ENCODE measurements around the gene TCF15.
A peak's percentile ranks its signal among the peaks of the same experiment; 100 is the strongest.

The TCF15 gene

GRCh38 chr20:610130-611046, at the start of gene TCF15:
TCF15 (minus strand) TSS chr20:610309; CDS start chr20:610237, 72 bp downstream.
- no peak within 1 kb of the TSS for H3K4me3 ChIP-seq (ENCODE audit: low read depth, low read length)
- no peak for TF ChIP-seq CTCF (IDR thresholded peaks at IDR 0.05; ENCODE audit: borderline replicate concordance, insufficient read depth, low read depth, low read length)

- no peak for TF ChIP-seq CTCF (IDR thresholded peaks at IDR 0.05; ENCODE audit: borderline replicate concordance, insufficient read depth, low read depth, low read length)
- H3K4me3 ChIP-seq (ENCODE audit: low read depth, low read length), result no peak overlapping the region
Measured at GRCh38 chr20:658731-659291, 48.7 kb upstream of the TCF15 start.

- TF ChIP-seq CTCF (IDR thresholded peaks at IDR 0.05; ENCODE audit: borderline replicate concordance, insufficient read depth, low read depth, low read length), result no peak
- no peak overlapping the region for H3K4me3 ChIP-seq (ENCODE audit: low read depth, low read length)
Measured at GRCh38 chr20:658202-658601, 48.1 kb upstream of the TCF15 start.

- no peak for TF ChIP-seq CTCF (IDR thresholded peaks at IDR 0.05; ENCODE audit: borderline replicate concordance, insufficient read depth, low read depth, low read length)
- H3K4me3 ChIP-seq (ENCODE audit: low read depth, low read length), result no peak overlapping the region
Measured at GRCh38 chr20:655726-656624, 45.9 kb upstream of the TCF15 start.

- TF ChIP-seq CTCF (IDR thresholded peaks at IDR 0.05; ENCODE audit: borderline replicate concordance, insufficient read depth, low read depth, low read length), result no peak
- no peak overlapping the region for H3K4me3 ChIP-seq (ENCODE audit: low read depth, low read length)
Measured at GRCh38 chr20:654417-654750, 44.3 kb upstream of the TCF15 start.

GRCh38 chr20:653590-654416, 43.7 kb upstream of the TCF15 start:
- peak overlapping the region; percentile 64 for H3K4me3 ChIP-seq (ENCODE audit: low read depth, low read length)
- TF ChIP-seq CTCF (IDR thresholded peaks at IDR 0.05; ENCODE audit: borderline replicate concordance, insufficient read depth, low read depth, low read length), result no peak

Data from GM12875 (cell line).